ENCODE results near the gene MCRS1.

The MCRS1 gene

DNA sequence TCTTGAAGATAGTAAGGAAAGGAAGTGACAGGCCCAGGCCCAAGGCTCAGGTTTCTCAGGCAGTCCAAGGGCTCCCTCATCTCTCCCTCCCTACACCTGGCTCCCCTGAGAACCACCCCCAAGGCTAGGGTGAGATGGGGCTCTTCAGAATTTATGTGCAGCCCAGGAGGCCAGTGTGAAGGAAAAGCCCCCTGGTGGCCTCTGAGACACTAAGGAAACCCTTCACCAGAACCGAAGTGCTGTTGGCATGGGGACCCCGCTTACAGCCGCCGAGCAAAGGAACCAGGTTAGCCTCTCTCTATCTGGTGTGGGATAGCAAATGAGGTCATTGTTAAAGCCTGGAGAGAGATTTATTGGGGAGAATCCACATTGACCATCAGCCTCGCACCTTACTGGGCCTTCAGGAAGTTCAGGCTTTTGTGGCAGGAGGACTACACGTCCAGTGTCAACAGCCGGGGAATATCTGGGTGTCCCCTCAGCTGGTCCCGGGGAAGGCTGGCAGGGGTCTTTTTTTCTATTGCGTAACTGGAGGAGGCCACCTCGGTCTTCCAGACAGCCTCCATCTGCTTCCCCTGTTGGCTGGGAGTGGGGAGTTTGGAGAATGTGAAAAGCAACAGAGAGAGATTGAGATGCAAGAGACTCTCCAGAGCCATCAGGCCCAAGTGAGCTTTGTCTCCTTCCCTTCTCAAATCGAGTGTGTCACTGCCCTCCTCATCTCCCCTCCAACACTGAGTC is 19.4 kb upstream of the MCRS1 start:
- Histone ChIP-seq H3K4me2 (ENCODE audit: low read depth, low read length) (no peak overlapping the region), H3K4me3 (ENCODE audit: low read length) (no peak overlapping the region), H3K79me2 (ENCODE audit: low read length) (no peaks in the 10 kb centered on the region), H3K9me2 (replicated peaks; ENCODE audit: insufficient read depth, low read length) (no peaks in the 10 kb centered on the region), H4K20me1 (ENCODE audit: insufficient read depth, low read length) (no peaks in the 10 kb centered on the region), H3K27me3 (replicated peaks; ENCODE audit: insufficient read depth, low read length) (no peaks in the 10 kb centered on the region), H3K4me1 (ENCODE audit: low read length) (no peaks in the 10 kb centered on the region), H3K9me3 (replicated peaks; ENCODE audit: insufficient read depth, low read length) (no peaks in the 10 kb centered on the region), H3K36me3 (replicated peaks; ENCODE audit: insufficient read depth, low read length) (no peaks in the 10 kb centered on the region), H3K9ac (ENCODE audit: low read length) (no peak overlapping the region), H3F3A (ENCODE audit: insufficient read depth, low read length) (no peaks in the 10 kb centered on the region), H2AFZ (ENCODE audit: low read length) (no peak overlapping the region), H3K27ac (ENCODE audit: low read length) (no peak overlapping the region)
- no peak for TF ChIP-seq EZH2 (optimal IDR thresholded peaks at IDR 0.05; ENCODE audit: low read depth, low read length)
- TF ChIP-seq EZH2phosphoT487 (IDR thresholded peaks at IDR 0.05; ENCODE audit: low read length), result no peak
- TF ChIP-seq, protein P1, sequence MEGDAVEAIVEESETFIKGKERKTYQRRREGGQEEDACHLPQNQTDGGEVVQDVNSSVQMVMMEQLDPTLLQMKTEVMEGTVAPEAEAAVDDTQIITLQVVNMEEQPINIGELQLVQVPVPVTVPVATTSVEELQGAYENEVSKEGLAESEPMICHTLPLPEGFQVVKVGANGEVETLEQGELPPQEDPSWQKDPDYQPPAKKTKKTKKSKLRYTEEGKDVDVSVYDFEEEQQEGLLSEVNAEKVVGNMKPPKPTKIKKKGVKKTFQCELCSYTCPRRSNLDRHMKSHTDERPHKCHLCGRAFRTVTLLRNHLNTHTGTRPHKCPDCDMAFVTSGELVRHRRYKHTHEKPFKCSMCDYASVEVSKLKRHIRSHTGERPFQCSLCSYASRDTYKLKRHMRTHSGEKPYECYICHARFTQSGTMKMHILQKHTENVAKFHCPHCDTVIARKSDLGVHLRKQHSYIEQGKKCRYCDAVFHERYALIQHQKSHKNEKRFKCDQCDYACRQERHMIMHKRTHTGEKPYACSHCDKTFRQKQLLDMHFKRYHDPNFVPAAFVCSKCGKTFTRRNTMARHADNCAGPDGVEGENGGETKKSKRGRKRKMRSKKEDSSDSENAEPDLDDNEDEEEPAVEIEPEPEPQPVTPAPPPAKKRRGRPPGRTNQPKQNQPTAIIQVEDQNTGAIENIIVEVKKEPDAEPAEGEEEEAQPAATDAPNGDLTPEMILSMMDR (IDR thresholded peaks at IDR 0.05; ENCODE audit: low read length), result no peak
- DNase-seq, result no peak

GRCh38 chr12:49585477-49586459 is 17.8 kb upstream of the MCRS1 start:
- H3K9me3 ChIP-seq (replicated peaks; ENCODE audit: insufficient read depth, low read length), result no peaks in the 10 kb centered on the region
- peaks cover 6% of the 10 kb centered on the region; the same call in 1 of the 2 replicates for H3F3A ChIP-seq (ENCODE audit: insufficient read depth, low read length)
- no peaks in the 10 kb centered on the region for H3K9me2 ChIP-seq (replicated peaks; ENCODE audit: insufficient read depth, low read length)
- H2AFZ ChIP-seq (ENCODE audit: low read length), result no peak overlapping the region
- no peak overlapping the region for H3K4me3 ChIP-seq (ENCODE audit: low read length)
- H3K4me1 ChIP-seq (ENCODE audit: low read length), result peaks cover 7% of the 10 kb centered on the region
- no peaks in the 10 kb centered on the region for H3K36me3 ChIP-seq (replicated peaks; ENCODE audit: insufficient read depth, low read length)
- DNase-seq, result no peak
- no peak overlapping the region for H3K27ac ChIP-seq (ENCODE audit: low read length)
- H3K27me3 ChIP-seq (replicated peaks; ENCODE audit: insufficient read depth, low read length), result no peaks in the 10 kb centered on the region
- no peaks in the 10 kb centered on the region for H4K20me1 ChIP-seq (ENCODE audit: insufficient read depth, low read length)
- no peaks in the 10 kb centered on the region for H3K79me2 ChIP-seq (ENCODE audit: low read length)
- H3K4me2 ChIP-seq (ENCODE audit: low read depth, low read length), result no peak overlapping the region
- TF ChIP-seq EZH2 (optimal IDR thresholded peaks at IDR 0.05; ENCODE audit: low read depth, low read length), result no peak
- H3K9ac ChIP-seq (ENCODE audit: low read length), result no peak overlapping the region

DNA sequence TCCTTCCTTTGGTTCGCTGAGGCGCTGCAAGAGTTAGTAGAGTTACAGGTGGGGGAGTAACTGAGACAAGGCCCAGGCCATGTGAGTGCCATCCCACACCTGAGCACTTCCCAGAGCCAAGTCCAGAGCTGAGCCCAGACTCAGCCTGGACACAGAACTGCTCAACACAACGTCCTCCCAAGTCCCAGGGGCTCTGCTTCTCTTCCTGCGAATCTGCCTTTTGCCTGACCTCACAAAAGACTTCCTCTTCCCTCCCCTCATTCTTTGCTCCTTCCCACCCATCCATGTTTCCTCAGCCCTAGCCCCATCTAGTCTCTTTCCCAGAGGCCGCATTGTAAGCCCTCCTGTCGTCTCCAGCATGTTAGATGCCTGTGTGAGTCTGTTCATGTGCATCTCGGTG is 16.6 kb upstream of the MCRS1 start:
- DNase-seq, result no peak
- H3K9me3 ChIP-seq (replicated peaks; ENCODE audit: insufficient read depth, low read length), result no peaks in the 10 kb centered on the region
- TF ChIP-seq, protein P1 (IDR thresholded peaks at IDR 0.05; ENCODE audit: low read length), result no peak
- no peak for TF ChIP-seq EZH2phosphoT487 (IDR thresholded peaks at IDR 0.05; ENCODE audit: low read length)
- no peak for TF ChIP-seq EZH2 (optimal IDR thresholded peaks at IDR 0.05; ENCODE audit: low read depth, low read length)

More for the DNA sequence above, 16.6 kb upstream of the MCRS1 start:
- Histone ChIP-seq H3K36me3 (replicated peaks; ENCODE audit: insufficient read depth, low read length) (no peaks in the 10 kb centered on the region), H3K4me2 (ENCODE audit: low read depth, low read length) (no peak overlapping the region), H3K4me1 (ENCODE audit: low read length) (peaks cover 15% of the 10 kb centered on the region), H2AFZ (ENCODE audit: low read length) (no peak overlapping the region), H3F3A (ENCODE audit: insufficient read depth, low read length) (peaks cover 6% of the 10 kb centered on the region; the same call in 1 of the 2 replicates), H3K4me3 (ENCODE audit: low read length) (no peak overlapping the region), H3K9ac (ENCODE audit: low read length) (no peak overlapping the region), H3K9me2 (replicated peaks; ENCODE audit: insufficient read depth, low read length) (no peaks in the 10 kb centered on the region), H3K79me2 (ENCODE audit: low read length) (no peaks in the 10 kb centered on the region), H3K27ac (ENCODE audit: low read length) (no peak overlapping the region), H3K27me3 (replicated peaks; ENCODE audit: insufficient read depth, low read length) (no peaks in the 10 kb centered on the region), H4K20me1 (ENCODE audit: insufficient read depth, low read length) (no peaks in the 10 kb centered on the region)
